SH-SY5Y (cell line): ENCODE measurements around the gene CAB39L.

Experiments used
- GATA2 ChIP-seq: IDR thresholded peaks from 2 replicates; pipeline ENCODE4 v1.6.1; 2011; ENCODE audit warnings: mild to moderate bottlenecking, low read depth, low read length
- GATA3 ChIP-seq: IDR thresholded peaks from 2 replicates; pipeline ENCODE4 v1.6.1; 2011; ENCODE audit warnings: low read depth, mild to moderate bottlenecking, low read length, moderate library complexity

Gene CAB39L

DNA sequence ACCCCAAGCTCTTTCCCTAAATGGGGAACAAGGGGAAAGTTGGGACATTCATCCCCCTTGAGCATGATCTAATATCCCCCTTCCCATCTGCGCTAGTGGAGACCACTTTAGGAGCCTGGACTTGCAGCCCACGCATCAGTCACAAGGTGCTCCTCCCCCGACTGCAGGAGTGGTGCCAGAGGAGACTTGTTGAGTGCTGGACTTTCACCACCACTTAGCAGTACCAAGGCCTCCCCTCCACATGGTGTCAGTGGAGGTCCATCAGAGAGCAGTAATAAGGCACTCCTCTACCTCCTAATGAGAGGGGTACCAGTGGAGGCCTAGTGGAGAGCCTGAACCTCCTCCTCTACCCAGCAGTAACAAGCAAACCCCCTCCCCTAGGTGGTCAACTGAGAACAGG is 22.5 kb downstream of the CAB39L start:
- no peak for TF ChIP-seq GATA2
- TF ChIP-seq GATA3, result no peak

- TF ChIP-seq GATA2 (no peak), GATA3 (no peak)
These were observed 24.6 kb downstream of the CAB39L start for GRCh38 chr13:49419276-49419675.

DNA sequence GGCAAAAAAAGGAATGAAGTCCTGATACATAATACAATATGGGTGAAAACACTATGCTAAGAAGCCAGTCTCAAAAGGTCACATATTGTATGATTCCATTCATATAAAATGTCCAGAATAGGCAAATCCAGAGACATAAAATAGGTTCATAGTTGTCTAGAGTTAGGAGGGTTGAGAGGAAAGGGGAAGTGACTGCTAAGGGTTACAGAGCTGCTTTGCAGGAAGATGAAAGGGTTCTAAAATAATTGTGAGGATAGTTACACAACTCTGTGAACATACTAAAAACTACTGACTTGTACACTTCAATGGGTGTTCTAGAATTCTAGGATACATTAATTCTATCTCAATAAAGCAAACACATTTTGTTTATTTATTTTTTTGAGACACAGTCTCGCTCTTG is 25.7 kb downstream of the CAB39L start:
- TF ChIP-seq GATA2 (no peak), GATA3 (no peak)

DNA sequence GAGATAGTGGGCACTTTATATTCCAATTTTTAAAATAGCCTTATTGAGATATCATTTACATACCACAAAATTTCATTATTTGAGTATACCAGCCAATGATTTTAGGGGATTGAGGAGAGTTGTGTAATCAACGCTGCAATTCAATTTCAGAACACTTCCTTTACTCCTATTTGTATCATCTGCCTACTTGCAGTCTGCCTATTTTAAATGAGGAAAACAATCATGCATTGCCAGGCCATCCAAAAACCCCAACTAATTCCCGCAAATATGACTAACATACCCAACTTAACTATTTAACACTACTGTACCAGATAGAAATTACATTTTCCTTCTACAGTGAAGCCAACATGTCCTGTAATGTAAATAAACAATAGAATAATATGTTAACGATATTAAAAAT is 26.7 kb downstream of the CAB39L start:
- TF ChIP-seq GATA2 (no peak), GATA3 (no peak)

- TF ChIP-seq GATA2, result no peak
- no peak for TF ChIP-seq GATA3
These were observed 31.1 kb downstream of the CAB39L start for GRCh38 chr13:49412749-49413148.

DNA sequence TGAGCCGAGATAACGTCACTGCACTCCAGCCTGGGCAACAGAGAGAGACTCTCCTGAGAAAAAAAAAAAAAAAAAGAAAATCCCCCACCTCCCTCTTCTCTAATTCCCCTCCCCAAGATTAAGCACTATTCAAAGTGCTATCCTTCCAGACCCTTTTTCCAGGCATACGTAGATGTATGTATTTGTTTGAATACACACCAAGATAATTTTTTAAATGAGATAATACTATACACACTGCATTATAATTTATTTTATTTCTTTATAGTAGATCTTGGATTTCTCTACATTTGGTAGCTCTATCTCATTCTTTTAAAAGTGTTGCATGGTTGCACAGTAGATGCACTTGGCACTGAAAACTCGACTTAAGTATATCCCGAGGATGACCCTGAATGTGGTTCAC is 32.5 kb downstream of the CAB39L start:
- TF ChIP-seq GATA3 (no peak), GATA2 (no peak)

DNA sequence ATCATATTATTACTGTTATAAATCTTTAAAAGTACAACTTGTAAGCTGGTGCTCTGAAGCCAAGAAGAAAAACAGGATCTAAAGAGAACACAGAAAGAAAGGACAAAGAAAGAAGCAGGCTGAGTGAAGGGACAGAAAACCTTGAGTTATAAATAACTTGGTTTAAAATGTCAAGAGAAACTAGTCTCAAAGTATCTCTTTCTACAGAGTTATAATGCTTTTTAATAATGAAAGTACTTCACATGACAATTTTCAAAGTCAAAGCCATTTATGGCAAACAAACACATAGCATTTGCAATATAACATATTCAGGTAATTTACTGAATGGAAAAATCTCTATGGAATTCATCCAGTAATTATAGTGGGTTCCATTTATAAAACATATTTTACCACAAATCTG is 33.4 kb downstream of the CAB39L start:
- TF ChIP-seq GATA2 (no peak), GATA3 (no peak)

- no peak for TF ChIP-seq GATA2
- no peak for TF ChIP-seq GATA3
These were observed 33.9 kb downstream of the CAB39L start for GRCh38 chr13:49410006-49410405.

GRCh38 chr13:49409008-49409407 is 34.9 kb downstream of the CAB39L start:
- no peak for TF ChIP-seq GATA3
- TF ChIP-seq GATA2, result no peak

DNA sequence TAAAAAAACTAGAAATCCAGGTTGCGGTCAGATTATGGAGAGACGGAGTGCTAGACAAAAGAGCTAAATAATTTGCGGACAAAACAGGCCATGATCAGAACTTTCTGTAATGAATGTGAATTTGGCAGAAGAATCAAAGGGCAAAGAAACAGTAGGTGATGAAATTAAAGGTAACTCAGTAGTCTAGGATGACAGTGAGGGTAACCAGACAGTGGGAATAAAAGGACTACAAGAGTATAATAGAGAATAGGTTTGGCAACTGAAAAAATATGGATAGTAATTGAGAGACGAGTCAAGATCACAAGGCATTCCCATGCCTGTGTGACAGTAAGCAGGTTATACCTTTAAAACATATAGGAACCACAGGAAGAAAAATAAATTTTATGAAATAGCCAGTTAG is 35.9 kb downstream of the CAB39L start:
- TF ChIP-seq GATA3, result no peak
- no peak for TF ChIP-seq GATA2

DNA sequence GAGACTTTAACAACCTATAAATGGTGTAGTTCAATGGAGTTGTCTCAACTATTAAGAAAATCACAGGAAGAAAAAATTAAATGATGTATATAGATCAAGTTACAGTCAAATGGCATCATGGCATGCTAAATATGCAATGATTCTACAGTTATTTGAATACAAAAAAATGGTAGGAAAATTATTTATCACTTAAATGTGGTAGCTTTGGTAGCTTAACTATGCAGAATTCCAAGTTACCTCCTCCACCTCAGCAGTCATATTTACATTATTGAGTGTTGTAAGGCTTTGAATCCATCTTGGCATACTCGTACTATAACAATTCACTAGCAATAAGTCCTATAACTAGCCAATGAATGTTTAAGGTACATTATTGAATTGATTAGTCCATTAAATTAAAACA is 36.8 kb downstream of the CAB39L start:
- no peak for TF ChIP-seq GATA2
- no peak for TF ChIP-seq GATA3

DNA sequence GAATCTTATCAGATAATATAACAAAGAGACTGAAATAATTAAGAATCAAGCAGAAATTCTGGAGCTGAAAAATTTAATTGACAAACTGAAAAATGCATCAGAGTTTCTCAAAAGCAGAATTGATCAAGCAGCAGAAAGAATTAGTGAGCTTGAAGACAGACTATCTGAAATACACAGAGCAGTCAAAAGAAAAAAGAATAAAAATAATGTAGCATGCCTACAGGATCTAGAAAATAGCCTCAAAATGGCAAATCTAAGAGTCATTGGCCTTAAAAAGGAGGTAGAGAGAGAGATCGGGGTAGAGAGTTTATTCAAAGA is 39.2 kb downstream of the CAB39L start:
- no peak for TF ChIP-seq GATA2
- no peak for TF ChIP-seq GATA3

GRCh38 chr13:49403996-49404702 is 39.7 kb downstream of the CAB39L start:
- TF ChIP-seq GATA2 (no peak), GATA3 (no peak)

DNA sequence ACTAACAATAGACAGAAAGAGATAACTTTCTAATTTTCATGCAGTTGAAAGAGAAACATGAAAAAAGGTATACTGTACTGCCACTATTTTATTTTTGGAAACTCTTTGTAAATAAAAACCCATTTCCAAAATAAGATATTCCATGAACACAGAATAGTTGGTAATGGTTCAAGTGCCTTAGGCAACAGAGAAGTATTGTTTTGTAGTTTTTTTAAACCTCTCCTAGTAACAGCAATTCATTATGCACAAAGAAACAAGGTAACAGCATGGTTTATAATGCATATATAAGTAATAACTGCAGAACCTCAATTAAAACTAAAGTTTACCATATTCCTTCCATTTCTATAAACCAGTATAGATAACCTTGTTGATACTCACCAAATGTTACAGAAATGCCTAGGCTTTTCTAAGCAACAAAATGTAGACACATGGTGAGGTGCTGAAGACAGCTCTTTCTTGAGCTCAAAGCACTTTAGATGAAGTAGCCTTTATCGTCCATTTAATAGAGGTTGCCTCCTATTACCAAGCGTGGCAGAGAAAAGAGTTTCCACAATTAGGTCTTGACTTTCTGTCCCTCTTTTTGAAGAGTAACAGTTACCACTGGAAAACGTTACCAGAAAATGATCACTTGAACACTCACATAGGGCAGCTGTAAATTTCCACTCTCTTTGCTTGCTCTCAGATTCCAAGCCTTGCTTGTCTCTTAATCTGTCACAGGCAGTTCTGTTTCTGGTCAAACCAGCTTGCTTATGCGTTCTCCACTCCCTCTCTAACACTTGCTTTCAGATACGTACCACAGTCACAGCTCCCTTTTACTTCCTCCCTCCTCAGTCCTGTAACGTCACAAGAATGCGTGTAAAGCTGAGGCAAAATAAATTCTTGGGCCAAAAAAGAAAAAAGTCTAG is 42.9 kb downstream of the CAB39L start:
- TF ChIP-seq GATA3 (no peak), GATA2 (no peak)
